K562 (cell line): ENCODE measurements around the gene HDAC5. TPM values are rescaled to one million over a fixed set of nuclear protein-coding genes. Genes with fewer than 3 reads are reported as not detected.
A peak's percentile ranks its signal among the peaks of the same experiment; 100 is the strongest.

ENCODE experiments used
- LCOR ChIP-seq: sonication (generic); formaldehyde crosslinking; IDR thresholded peaks from 2 replicates; pipeline ENCODE4 v1.8.0; 2022; ENCODE audit warnings: mild to moderate bottlenecking, missing genetic modification reagents
- MAZ ChIP-seq, 2 experiments: fragments of 450-650 bp in 1 of 2; sonication (generic) in 1 of 2; formaldehyde crosslinking; IDR thresholded peaks in 1 of 2; conservative IDR thresholded peaks in 1 of 2; 2 replicates each; pipeline versions ENCODE4 v1.4.0 to v1.5.0; 2020; ENCODE audit warnings: mild to moderate bottlenecking in 1 of 2, missing genetic modification reagents in 1 of 2
- PCBP1 ChIP-seq: fragments of 200-400 bp; formaldehyde crosslinking; IDR thresholded peaks from 2 replicates; pipeline ENCODE4 v1.6.1; 2018; ENCODE audit warnings: mild to moderate bottlenecking, low read depth, low read length; ENCODE audit not compliant: poor library complexity, severe bottlenecking
- RBM14 ChIP-seq: fragments of 200-400 bp; formaldehyde crosslinking; IDR thresholded peaks from 2 replicates; pipeline ENCODE4 v1.6.1; 2018; ENCODE audit warnings: low read depth, mild to moderate bottlenecking, low read length, moderate library complexity, borderline replicate concordance; ENCODE audit not compliant: insufficient read depth
- RBM39 ChIP-seq: fragments of 200-400 bp; formaldehyde crosslinking; optimal IDR thresholded peaks from 2 replicates; pipeline ENCODE3; 2018; ENCODE audit warnings: low read depth, low read length
- polyA plus RNA-seq, 8 experiments: library from polyadenylated mRNA; depleted of rRNA in 4 of 8; stranded (reverse) in 5 of 8; unstranded in 3 of 8; fragments of >200 nt; fragmentation: Nextera tagmentation in 2 of 8; fragmentation: Illumina TruSeq in 1 of 8; extraction: Ambion mirVana in 2 of 8; extraction: Trizol in 1 of 8; gene quantifications; 2 replicates each; pipeline versions ENCODE4 v1.2.1 to v1.2.3, GENCODE V29; 2011 to 2014; ENCODE audit warnings: inconsistent platforms in 1 of 8, missing spikeins in 1 of 8
- total RNA-seq, 7 experiments: library from RNA; depleted of rRNA in 6 of 7; stranded (reverse); fragments of >200 nt in 6 of 7; fragmentation: Illumina TruSeq in 2 of 7; extraction: Trizol in 2 of 7; gene quantifications; 2 replicates each; pipeline versions ENCODE4 v1.2.1 to v1.2.3, GENCODE V29; 2011 to 2021; ENCODE audit warnings: low replicate concordance in 1 of 7
- TF ChIP-seq, protein P1 (sequence below): sonication (generic); formaldehyde crosslinking; IDR thresholded peaks from 2 replicates; pipeline ENCODE4 v1.8.0; 2023; ENCODE audit warnings: mild to moderate bottlenecking, missing genetic modification reagents
- TF ChIP-seq, protein P2 (sequence below): sonication (generic); formaldehyde crosslinking; IDR thresholded peaks from 2 replicates; pipeline ENCODE4 v1.8.0; 2022; ENCODE audit warnings: mild to moderate bottlenecking, missing genetic modification reagents
- TF ChIP-seq, protein P3 (sequence below): sonication (generic); formaldehyde crosslinking; IDR thresholded peaks from 2 replicates; pipeline ENCODE4 v1.8.1; 2023; ENCODE audit warnings: missing genetic modification reagents, mild to moderate bottlenecking, borderline replicate concordance
- TF ChIP-seq, protein P4 (sequence below): sonication (generic); formaldehyde crosslinking; IDR thresholded peaks from 2 replicates; pipeline ENCODE4 v1.8.0; 2022; ENCODE audit warnings: mild to moderate bottlenecking, missing genetic modification reagents

The HDAC5 gene
- total and polyA plus RNA-seq, 9 of the 15 experiments (the other 6 are each of a cell fraction or from before 2014, with no cell fraction given): 0.45 to 26.2 (median 16.4) TPM

DNA sequence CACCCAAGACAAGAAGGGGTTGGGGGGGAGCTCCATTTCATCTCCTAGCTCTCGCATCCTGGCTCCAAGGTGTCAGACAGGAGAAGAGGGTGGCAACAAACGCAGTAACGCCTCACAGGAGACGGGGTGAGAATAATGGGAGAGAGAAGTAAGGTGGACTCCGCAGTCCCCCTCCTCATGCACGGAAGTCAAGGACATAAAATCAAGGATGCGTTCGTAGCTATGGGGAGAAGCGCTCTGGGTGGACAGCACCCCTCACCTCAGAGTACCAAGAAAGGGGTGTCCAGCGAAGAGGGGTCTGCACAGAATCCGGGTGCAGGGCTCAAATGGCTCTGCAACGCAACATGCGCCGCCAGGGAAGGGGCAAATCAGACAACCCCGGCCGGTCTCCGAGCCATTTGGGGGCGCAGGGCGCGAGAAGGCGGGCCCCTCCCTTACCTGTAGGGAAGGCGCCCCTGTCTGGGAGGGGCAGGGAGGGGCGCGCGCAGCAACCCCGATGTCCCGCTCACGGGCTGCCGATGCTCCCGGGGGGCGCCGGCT is 555 bp downstream of the HDAC5 start (continued):
- TF ChIP-seq, protein P1, sequence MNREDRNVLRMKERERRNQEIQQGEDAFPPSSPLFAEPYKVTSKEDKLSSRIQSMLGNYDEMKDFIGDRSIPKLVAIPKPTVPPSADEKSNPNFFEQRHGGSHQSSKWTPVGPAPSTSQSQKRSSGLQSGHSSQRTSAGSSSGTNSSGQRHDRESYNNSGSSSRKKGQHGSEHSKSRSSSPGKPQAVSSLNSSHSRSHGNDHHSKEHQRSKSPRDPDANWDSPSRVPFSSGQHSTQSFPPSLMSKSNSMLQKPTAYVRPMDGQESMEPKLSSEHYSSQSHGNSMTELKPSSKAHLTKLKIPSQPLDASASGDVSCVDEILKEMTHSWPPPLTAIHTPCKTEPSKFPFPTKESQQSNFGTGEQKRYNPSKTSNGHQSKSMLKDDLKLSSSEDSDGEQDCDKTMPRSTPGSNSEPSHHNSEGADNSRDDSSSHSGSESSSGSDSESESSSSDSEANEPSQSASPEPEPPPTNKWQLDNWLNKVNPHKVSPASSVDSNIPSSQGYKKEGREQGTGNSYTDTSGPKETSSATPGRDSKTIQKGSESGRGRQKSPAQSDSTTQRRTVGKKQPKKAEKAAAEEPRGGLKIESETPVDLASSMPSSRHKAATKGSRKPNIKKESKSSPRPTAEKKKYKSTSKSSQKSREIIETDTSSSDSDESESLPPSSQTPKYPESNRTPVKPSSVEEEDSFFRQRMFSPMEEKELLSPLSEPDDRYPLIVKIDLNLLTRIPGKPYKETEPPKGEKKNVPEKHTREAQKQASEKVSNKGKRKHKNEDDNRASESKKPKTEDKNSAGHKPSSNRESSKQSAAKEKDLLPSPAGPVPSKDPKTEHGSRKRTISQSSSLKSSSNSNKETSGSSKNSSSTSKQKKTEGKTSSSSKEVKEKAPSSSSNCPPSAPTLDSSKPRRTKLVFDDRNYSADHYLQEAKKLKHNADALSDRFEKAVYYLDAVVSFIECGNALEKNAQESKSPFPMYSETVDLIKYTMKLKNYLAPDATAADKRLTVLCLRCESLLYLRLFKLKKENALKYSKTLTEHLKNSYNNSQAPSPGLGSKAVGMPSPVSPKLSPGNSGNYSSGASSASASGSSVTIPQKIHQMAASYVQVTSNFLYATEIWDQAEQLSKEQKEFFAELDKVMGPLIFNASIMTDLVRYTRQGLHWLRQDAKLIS (CRISPR knock-in tag): 0 out of 2 replicates have a peak, but pooled peaks have one; percentile 46
- peak; percentile 14 for TF ChIP-seq PCBP1
- TF ChIP-seq RBM14: 0 out of 2 replicates have a peak, but pooled peaks have one; percentile 43
- TF ChIP-seq, protein P2, sequence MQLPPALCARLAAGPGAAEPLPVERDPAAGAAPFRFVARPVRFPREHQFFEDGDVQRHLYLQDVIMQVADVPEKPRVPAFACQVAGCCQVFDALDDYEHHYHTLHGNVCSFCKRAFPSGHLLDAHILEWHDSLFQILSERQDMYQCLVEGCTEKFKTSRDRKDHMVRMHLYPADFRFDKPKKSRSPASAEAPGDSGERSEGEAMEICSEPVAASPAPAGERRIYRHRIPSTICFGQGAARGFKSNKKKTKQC (CRISPR knock-in tag): peak; percentile 47; the same call in 1 of the 2 replicates
- no peak for TF ChIP-seq RBM39
- TF ChIP-seq, protein P3, sequence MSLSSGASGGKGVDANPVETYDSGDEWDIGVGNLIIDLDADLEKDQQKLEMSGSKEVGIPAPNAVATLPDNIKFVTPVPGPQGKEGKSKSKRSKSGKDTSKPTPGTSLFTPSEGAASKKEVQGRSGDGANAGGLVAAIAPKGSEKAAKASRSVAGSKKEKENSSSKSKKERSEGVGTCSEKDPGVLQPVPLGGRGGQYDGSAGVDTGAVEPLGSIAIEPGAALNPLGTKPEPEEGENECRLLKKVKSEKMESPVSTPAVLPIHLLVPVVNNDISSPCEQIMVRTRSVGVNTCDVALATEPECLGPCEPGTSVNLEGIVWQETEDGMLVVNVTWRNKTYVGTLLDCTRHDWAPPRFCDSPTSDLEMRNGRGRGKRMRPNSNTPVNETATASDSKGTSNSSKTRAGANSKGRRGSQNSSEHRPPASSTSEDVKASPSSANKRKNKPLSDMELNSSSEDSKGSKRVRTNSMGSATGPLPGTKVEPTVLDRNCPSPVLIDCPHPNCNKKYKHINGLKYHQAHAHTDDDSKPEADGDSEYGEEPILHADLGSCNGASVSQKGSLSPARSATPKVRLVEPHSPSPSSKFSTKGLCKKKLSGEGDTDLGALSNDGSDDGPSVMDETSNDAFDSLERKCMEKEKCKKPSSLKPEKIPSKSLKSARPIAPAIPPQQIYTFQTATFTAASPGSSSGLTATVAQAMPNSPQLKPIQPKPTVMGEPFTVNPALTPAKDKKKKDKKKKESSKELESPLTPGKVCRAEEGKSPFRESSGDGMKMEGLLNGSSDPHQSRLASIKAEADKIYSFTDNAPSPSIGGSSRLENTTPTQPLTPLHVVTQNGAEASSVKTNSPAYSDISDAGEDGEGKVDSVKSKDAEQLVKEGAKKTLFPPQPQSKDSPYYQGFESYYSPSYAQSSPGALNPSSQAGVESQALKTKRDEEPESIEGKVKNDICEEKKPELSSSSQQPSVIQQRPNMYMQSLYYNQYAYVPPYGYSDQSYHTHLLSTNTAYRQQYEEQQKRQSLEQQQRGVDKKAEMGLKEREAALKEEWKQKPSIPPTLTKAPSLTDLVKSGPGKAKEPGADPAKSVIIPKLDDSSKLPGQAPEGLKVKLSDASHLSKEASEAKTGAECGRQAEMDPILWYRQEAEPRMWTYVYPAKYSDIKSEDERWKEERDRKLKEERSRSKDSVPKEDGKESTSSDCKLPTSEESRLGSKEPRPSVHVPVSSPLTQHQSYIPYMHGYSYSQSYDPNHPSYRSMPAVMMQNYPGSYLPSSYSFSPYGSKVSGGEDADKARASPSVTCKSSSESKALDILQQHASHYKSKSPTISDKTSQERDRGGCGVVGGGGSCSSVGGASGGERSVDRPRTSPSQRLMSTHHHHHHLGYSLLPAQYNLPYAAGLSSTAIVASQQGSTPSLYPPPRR (CRISPR knock-in tag): 0 out of 2 replicates have a peak, but pooled peaks have one; percentile 29
- TF ChIP-seq MAZ (CRISPR knock-in tag; conservative IDR thresholded peaks at IDR 0.05 in 1 of 2, IDR thresholded peaks at IDR 0.05 in 1 of 2): peak in 1 of 2 experiments; percentile 21; a peak in 1 of 4 replicates
- 0 out of 2 replicates have a peak, but pooled peaks have one; percentile 16 for TF ChIP-seq LCOR
- TF ChIP-seq, protein P4, sequence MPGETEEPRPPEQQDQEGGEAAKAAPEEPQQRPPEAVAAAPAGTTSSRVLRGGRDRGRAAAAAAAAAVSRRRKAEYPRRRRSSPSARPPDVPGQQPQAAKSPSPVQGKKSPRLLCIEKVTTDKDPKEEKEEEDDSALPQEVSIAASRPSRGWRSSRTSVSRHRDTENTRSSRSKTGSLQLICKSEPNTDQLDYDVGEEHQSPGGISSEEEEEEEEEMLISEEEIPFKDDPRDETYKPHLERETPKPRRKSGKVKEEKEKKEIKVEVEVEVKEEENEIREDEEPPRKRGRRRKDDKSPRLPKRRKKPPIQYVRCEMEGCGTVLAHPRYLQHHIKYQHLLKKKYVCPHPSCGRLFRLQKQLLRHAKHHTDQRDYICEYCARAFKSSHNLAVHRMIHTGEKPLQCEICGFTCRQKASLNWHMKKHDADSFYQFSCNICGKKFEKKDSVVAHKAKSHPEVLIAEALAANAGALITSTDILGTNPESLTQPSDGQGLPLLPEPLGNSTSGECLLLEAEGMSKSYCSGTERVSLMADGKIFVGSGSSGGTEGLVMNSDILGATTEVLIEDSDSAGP (CRISPR knock-in tag): peak; percentile 46; the same call in 1 of the 2 replicates
